ENCODE data around the gene IREB2.

IREB2 gene

DNA sequence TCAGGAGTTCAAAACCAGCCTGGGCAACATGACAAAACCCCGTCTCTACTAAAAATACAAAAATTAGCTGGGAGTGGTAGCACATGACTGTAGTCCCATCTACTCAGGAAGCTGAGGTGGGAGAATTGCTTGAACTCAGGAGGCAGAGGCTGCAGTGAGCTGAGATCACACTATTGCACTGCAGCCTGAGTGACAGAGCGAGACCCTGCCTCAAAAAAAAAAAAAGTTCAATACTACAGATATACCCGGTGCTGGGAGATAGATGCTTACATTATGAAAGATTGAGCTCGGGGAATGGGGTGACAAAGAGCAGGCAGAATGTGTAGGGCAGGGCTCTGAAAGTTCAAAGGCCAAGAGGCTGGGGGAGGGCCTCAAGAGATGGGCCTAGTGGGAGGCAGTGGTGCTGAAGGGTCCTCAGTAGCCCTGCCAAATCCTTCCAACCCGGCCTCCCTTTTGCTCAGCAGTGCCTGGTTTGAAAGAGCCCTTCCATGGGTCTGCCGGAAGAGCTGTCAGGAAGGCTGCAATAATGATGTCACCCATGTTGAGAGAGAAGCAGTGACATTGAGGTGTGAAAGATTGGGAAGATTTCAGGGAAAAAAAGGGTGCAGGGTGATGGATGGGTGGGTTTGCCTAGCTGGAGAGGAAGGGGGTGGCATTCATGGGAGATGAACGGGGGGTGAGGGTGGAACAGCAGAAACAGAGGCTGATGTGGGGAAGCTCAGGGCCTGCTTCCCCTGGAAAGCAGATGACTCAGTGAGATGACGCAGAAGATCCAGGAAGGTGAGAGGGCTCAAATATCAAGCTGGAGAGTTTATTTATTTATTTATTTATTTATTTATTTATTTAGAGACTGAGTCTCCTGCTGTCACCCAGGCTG is 20.0 kb upstream of the IREB2 start:
- no peak for TF ChIP-seq GATA1 (IDR thresholded peaks at IDR 0.05; ENCODE audit: low read depth, low read length)
- no peak for TF ChIP-seq POLR2A (IDR thresholded peaks at IDR 0.05; ENCODE audit: low read length)

DNA sequence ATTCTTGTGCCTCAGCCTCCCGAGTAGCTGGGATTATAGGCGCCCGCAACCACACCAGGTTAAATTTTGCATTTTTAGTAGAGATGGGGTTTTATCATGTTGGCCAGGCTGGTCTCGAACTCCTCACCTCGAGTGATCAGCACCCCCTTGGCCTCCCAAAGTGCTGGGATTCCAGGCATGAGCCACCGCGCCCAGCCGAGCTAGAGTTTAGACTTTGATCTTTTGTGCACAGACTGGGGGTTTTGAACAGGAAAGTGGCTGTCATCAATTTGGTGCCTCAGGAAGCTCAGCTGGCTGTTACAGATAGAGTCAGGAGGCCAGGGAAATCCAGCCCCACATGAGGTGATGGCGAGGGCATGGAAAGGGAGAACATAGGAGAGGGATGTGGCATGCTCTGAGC is 19.3 kb upstream of the IREB2 start:
- TF ChIP-seq POLR2A (IDR thresholded peaks at IDR 0.05; ENCODE audit: low read length): no peak
- no peak for TF ChIP-seq GATA1 (IDR thresholded peaks at IDR 0.05; ENCODE audit: low read depth, low read length)
- no peak for DNase-seq

More for the DNA sequence above, 20.0 kb upstream of the IREB2 start:
- no peak for DNase-seq

DNA sequence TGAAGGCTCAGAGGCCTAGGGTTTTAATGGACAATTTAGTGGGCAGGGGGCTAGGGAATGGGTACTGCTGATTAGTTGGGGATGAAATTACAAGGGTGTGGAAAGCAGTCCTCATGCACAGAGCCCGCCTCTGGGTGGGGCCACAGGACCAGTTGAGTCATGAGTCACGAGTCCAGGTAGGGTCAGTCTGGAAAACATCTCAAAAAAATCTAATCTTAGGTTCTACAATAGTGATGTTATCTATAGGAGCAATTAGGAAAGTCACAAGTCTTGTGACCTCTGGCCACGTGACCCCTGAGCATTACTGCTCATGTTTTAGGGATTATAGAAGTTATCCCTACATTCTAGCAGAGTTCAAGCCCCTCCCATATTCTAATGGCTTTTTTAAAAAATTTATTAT is 18.6 kb upstream of the IREB2 start:
- no peak for TF ChIP-seq GATA1 (IDR thresholded peaks at IDR 0.05; ENCODE audit: low read depth, low read length)
- no peak for TF ChIP-seq POLR2A (IDR thresholded peaks at IDR 0.05; ENCODE audit: low read length)
- no peak for DNase-seq

DNA sequence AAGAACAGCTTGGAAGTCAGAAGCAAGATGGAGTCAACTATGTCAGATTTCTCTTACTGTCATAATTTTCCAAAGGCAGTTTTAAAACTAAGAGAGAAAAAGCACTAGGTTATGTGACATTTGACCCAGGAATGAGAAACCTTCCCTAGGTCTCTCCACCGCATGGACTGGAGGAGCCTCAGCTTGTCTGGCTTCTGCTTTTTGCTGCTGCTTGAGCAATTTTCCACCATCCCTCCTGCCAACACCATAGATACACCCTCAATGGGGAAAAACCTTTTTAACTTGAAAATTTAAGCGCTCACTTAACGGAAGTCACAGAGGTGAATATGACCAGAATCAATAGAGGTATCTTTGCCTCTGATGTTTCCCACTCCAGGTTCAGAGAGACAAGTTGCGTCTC is 17.8 kb upstream of the IREB2 start:
- TF ChIP-seq GATA1 (IDR thresholded peaks at IDR 0.05; ENCODE audit: low read depth, low read length) (no peak), POLR2A (IDR thresholded peaks at IDR 0.05; ENCODE audit: low read length) (no peak)
- no peak for DNase-seq

DNA sequence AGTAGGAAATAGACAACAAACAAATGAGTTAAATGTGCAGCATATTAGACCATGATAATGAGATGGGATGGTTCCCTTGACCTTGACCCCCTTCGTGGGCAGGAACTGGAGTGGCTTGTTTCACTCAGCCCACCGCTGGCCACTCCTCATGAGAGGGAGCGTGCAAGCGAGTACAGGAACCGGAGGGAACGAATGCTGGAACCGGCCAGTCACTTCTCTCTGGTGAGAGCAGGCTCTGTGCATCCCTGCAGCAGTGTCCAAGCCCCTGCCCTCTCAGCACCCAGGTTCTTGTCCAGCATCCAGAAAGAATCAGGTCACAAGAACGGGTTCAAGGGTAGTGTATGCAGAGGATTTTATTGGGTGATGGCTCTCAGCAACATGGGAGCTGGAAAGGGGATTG is 17.2 kb upstream of the IREB2 start:
- no peak for TF ChIP-seq GATA1 (IDR thresholded peaks at IDR 0.05; ENCODE audit: low read depth, low read length)
- TF ChIP-seq POLR2A (IDR thresholded peaks at IDR 0.05; ENCODE audit: low read length): no peak
- no peak for DNase-seq

DNA sequence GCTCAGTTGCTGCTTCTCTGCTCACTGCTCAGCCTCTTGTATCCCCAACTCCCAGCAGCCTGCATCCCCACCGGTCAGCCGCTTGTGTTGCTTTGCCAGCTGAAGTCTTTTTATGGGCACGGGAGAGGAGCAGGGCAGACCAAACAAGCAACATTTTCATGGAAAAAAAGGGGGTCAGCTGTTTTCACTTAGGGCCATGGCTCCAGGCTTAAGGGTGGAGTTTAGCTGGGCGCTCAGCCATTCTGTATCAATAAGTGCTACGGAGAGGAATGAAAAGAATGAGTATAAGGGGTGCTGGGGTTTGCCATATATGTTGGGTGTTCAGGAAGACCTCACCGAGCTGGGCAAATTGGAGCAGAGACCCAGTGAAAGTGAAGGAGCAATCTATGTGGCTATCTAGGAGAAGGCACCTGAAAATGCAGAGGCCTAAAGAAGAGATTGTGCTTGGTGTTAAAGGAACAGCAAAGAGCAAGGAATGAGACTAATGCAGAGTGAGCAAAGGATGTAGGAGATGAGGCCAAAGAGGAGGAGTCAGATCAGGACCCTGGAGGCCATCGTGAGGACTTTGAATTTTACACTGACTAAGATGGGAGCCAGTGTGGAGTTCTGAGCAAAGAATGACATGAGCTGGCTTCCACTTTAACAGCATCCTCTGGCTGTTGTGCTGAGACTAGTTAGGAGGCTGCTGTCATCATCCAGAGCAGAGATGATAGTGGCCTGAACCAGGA is 16.6 kb upstream of the IREB2 start:
- DNase-seq: no peak
- TF ChIP-seq GATA1 (IDR thresholded peaks at IDR 0.05; ENCODE audit: low read depth, low read length) (no peak), POLR2A (IDR thresholded peaks at IDR 0.05; ENCODE audit: low read length) (no peak)

GRCh38 chr15:78422571-78423340 is 15.3 kb upstream of the IREB2 start:
- TF ChIP-seq GATA1 (IDR thresholded peaks at IDR 0.05; ENCODE audit: low read depth, low read length): no peak
- TF ChIP-seq POLR2A (IDR thresholded peaks at IDR 0.05; ENCODE audit: low read length): no peak
- DNase-seq: peak; percentile 57 to 74

- TF ChIP-seq POLR2A (IDR thresholded peaks at IDR 0.05; ENCODE audit: low read length): no peak
- TF ChIP-seq GATA1 (IDR thresholded peaks at IDR 0.05; ENCODE audit: low read depth, low read length): no peak
- no peak for DNase-seq
Observed at GRCh38 chr15:78424673-78425072, 13.3 kb upstream of the IREB2 start.

- TF ChIP-seq POLR2A (IDR thresholded peaks at IDR 0.05; ENCODE audit: low read length) (no peak), GATA1 (IDR thresholded peaks at IDR 0.05; ENCODE audit: low read depth, low read length) (no peak)
- DNase-seq: no peak
Observed at GRCh38 chr15:78425643-78426042, 12.4 kb upstream of the IREB2 start.

- no peak for TF ChIP-seq GATA1 (IDR thresholded peaks at IDR 0.05; ENCODE audit: low read depth, low read length)
- no peak for TF ChIP-seq POLR2A (IDR thresholded peaks at IDR 0.05; ENCODE audit: low read length)
- DNase-seq: no peak
Observed at GRCh38 chr15:78426300-78426699, 11.7 kb upstream of the IREB2 start.

DNA sequence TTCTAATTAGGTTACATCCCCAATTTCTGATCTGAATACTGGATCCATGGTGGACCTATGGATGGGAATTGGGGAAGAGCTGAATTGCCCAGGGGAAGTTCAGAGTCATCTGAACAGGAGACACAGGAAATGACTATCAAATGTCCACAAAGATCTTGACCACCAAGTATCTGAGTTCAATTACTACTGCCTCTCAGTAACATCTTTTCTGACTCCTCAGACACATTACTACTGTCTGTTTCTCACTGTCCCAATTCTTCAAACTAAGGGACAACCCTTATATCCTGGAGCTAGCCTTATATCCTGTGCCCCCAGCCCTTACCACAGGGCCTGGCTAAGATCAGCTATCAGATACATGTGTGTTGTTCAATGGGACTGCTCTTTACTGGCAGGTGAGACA is 10.1 kb upstream of the IREB2 start:
- no peak for TF ChIP-seq GATA1 (IDR thresholded peaks at IDR 0.05; ENCODE audit: low read depth, low read length)
- TF ChIP-seq POLR2A (IDR thresholded peaks at IDR 0.05; ENCODE audit: low read length): no peak
- DNase-seq: no peak

DNA sequence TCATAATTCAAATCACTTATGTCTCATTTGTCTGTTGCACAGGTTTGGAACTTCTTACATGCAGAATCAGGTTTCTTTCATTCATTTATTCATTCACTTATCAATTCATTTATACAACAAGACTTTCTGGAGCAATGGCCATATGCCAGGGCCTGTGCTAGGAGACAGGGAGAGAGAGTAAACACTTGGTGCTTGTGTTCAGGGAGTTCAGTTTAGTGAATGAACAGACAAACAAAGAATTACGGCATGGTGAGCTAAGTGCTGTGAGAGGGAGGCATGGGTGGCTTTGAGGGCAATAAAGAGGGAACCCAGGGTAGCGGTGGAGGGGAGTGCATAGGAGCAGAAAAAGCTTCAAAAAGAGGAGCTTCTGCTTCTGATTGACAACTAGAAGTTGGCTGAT is 8.5 kb upstream of the IREB2 start:
- TF ChIP-seq POLR2A (IDR thresholded peaks at IDR 0.05; ENCODE audit: low read length): no peak
- no peak for TF ChIP-seq GATA1 (IDR thresholded peaks at IDR 0.05; ENCODE audit: low read depth, low read length)

GRCh38 chr15:78431955-78432354 is 6.1 kb upstream of the IREB2 start:
- no peak for TF ChIP-seq POLR2A (IDR thresholded peaks at IDR 0.05; ENCODE audit: low read length)
- no peak for TF ChIP-seq GATA1 (IDR thresholded peaks at IDR 0.05; ENCODE audit: low read depth, low read length)
- no peak for DNase-seq

More for the DNA sequence above, 8.5 kb upstream of the IREB2 start:
- DNase-seq: no peak

- TF ChIP-seq GATA1 (IDR thresholded peaks at IDR 0.05; ENCODE audit: low read depth, low read length) (no peak), POLR2A (IDR thresholded peaks at IDR 0.05; ENCODE audit: low read length) (no peak)
- DNase-seq: no peak
Observed at GRCh38 chr15:78432664-78433063, 5.4 kb upstream of the IREB2 start.

Data from erythroblast (primary cell).